ENCODE results near the gene NT5DC1. TPM values are rescaled to one million over a fixed set of nuclear protein-coding genes. Genes with fewer than 3 reads are reported as not detected.

Gene NT5DC1
- 23.1 to 31.3 TPM (median 26.9 TPM) in 5 replicates for total RNA-seq (2022; extraction: Qiagen RNA extraction)

DNA sequence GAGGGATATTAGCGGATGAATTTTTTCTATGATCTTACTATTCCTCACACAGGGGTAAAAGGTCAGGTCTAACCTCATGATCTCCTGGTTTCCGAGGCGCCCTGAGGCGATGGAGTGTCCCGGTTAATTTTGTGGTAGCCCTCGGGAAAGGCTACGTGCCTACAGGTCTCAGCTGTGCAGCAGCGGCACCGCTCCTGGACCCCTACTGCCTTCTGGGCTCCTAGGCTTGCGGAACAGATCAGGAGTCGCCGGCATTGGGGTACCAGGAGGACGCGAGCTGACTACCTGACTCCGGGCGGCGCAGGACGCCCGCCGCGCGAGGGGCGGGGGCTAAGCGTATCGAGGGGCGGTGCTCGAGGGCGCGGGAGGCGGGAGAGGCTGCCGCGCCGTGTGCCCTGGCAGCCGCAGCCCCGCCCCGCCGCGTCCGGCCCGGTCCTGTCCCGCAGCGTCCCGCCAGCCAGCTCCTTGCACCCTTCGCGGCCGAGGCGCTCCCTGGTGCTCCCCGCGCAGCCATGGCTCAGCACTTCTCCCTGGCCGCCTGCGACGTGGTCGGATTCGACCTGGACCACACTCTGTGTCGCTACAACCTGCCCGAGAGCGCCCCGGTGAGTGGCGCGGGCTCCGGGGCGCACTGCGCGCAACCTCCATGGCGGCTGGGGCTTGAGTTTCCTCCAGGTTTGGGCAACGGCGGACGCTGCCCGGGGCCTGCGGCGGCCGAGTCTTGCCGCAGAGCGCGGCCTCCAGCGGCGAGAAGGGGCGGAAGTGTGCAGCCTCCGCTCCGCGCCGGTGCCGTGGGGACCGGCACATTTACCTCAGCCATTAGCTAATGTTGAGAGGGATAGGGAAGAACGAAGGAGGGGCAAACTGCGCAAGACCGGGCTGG is at the start of gene NT5DC1:
TSS of gene NT5DC1 (plus strand) at position 435 of the 883 bp plus-strand sequence. CDS start at position 513, 78 bp downstream.

DNA sequence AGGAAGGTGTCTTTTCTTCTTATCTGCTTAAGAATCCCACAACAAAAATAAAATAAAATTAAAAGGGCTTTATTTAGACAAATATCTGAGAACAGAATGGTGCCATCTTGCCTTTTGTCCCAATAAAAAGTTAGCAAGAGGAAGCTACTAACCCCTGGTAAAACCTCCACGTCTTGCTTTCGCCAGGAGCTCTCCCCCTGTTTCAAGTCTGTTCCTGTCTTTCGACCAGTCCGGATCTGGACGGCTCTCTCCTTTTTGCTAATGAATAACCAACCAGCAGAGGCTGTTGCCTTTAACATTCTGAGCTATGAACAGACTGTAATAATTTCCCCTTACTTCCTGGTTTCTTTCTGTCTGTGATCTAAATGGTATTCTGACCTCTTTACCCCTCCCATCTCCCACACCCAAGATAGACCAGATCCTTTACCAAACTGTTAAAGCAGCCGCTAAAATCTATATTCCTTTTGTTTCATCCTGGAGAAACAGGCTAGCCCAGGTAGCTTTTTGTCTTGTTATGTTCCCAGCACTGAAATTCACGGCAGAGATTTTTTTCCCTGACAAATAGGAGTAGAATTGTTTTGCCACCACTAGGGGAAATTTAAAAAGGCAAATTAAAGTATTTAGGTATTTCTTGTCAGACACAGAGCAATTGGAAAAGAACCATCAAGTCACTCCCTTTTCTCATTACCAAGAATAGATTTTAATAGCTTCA is 39.9 kb upstream of the NT5DC1 start, which contains the start of gene FRK:
TSS of gene FRK (minus strand) at position 320 of the 712 bp plus-strand sequence. CDS start 580 bp downstream, outside the sequence.

DNA sequence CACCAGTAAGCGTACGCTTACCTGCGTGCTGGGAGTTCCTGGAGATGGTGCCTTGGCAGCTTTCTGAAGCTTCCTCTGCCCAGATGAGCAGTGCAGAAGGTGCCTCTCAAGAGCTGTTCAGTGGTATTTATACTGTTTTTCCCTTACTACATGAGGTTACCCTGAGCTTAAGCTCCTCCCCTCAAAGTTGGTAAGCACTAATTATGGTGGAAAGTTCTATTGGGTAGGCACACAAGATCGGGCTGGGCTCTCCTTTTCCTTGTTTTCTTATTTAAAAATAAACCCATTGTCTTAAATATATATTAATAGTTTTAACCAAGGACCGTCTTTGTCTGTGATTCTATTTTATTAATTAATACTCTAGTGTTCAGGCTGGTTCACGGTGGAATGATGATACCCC is 25.4 kb downstream of the NT5DC1 start, which contains the start of gene COL10A1:
TSS of gene COL10A1 (minus strand) at position 101 of the 400 bp plus-strand sequence. CDS start 640 bp downstream, outside the sequence.

DNA sequence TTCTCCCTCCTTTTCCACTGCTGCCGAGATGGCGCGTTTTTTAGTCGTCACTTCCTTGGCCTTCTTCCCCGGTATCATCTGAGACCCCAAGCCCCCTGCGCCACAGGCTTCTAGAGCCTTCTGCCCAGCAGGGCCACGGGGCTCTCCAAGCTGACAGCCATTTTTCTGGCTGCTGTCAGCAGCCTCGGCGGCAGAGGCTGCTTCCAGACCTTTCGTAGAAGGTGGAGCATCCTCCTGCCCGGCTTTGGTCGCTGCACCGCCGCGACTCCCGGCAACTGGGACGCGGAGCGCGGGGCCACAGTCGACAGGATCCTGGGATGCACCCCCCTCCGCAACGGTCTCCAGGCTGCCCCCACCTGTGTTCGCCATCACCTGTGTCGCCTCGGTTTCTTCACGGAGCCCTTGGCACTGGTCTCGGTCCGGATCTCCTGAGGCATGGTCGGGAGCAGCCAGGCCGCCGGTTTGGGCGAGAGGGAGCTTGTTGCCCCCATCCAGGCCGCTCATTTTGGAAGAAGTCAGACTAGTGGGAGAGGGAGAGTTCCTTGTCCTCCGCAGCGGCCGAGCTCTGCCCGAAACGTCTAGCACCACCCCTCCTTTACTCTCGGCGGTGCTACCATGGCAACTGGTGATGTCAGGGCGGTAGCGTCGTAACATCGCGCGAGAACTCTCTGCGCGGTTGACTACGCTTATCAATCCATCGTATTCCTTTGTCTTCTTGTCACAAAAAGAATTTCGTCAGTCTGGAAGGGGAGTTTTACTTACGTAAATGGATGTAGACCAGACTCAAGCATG is 153.0 kb downstream of the NT5DC1 start, which contains the start of gene TSPYL4:
TSS of gene TSPYL4 (minus strand) at position 571 of the 792 bp plus-strand sequence. CDS start at position 504, 67 bp downstream.

DNA sequence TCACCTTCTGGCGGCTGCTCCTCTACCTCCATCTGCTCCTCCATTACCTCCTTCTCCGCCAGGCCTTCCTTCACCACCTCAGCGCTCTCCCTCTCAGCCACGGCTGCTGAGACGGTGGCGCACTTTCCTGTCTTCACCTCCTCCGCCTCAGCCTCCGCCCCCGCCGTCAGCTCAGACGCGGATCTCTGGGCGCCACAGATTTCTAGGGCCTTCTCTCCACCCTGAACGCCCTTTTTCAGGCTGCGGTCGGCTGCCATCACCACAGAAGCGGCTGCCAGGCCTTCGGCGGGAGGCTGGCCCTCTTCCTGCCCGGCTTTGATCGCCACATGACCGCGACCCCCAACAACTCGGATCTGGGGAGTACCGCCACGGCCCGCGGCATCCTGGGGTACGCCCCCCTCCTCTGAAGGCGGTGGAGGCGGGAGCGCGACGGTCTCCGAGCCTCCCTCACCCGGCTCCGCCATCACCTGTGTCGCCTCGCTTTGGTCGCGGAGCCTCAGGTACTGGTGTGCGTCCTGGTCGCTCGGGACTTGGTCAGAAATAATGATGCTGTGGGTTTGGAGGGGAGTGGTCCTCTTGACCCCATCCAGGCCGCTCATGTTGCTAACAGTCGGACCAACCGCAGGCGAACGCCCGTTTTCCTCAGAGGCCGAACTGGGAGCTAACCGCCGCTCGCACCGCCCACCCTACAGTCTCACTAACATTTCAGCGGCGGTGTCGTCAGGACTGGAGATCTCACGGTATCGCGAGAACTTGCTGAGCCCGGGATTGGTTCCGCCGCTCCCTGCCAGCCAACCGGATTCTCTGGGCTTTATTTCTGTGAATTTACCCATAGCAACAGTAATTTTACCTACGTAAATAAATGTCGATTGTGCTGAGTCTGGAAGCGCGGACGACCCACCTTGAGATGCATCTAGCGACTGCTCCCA is 178.8 kb downstream of the NT5DC1 start, which contains the start of gene TSPYL1:
TSS of gene TSPYL1 (minus strand) at position 699 of the 929 bp plus-strand sequence. CDS start at position 599, 100 bp downstream.

Other genes with a start within 250 kb of the NT5DC1 start
- 1.1 to 1.3 TPM (median 1.2 TPM) in 5 replicates for gene FRK, start 40.0 kb upstream of the NT5DC1 start, total RNA-seq (2022; extraction: Qiagen RNA extraction)
- 0.05 to 0.75 TPM in 2 of 5 replicates, not detected in the others for gene COL10A1, start 25.3 kb downstream of the NT5DC1 start, total RNA-seq (2022; extraction: Qiagen RNA extraction)
- 2.6 to 3.6 TPM (median 3.3 TPM) in 5 replicates for gene TSPYL4, start 153.2 kb downstream of the NT5DC1 start, total RNA-seq (2022; extraction: Qiagen RNA extraction)
- 25.0 to 29.7 TPM (median 28.5 TPM) in 5 replicates for gene TSPYL1, start 179.1 kb downstream of the NT5DC1 start, total RNA-seq (2022; extraction: Qiagen RNA extraction)